ENCODE results near the gene ANGPTL1. TPM values are rescaled to one million over a fixed set of nuclear protein-coding genes. Genes with fewer than 3 reads are reported as not detected.

ANGPTL1 gene
- total and polyA plus RNA-seq, 2 of the 13 experiments (the other 11 are each of a cell fraction or from before 2014, with no cell fraction given) = 2.9 to 9.3 TPM

DNA sequence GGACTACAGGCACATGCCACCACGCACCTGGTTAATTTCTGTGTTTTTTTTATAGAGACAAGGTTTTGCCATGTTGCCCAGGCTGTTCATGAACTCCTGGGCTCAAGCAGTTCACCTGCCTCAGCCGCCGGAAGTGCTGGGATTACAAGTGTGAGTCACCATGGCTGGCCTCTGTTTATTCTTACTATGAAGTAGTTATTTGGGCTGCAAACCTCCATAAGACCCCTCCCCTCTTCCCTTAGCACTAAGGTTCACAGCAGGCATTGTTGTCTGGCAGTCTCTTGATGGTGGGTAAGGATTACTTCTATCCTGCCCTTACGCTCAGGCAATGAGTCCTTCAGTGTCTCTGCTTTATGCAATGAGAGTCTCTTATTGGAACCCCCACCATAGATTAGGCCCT lies 51.8 kb downstream of the ANGPTL1 start:
- Histone ChIP-seq H2AFZ (ENCODE audit: low read length) (no peak overlapping the region), H3K4me2 (ENCODE audit: low read depth, low read length) (no peak overlapping the region), H4K20me1 (ENCODE audit: insufficient read depth, low read length) (no peaks in the 10 kb centered on the region), H3K27me3 (ENCODE audit: control insufficient read depth in 1 of 2, insufficient read depth in 2 of 2, low read length in 2 of 2) (no peaks in the 10 kb centered on the region), H3K79me2 (ENCODE audit: insufficient read depth, low read length) (no peaks in the 10 kb centered on the region), H3K9ac (ENCODE audit: insufficient read depth, low read depth, low read length) (no peak overlapping the region), H3K4me3 (replicated peaks in 1 of 3; ENCODE audit: insufficient read depth in 1 of 3, low read depth in 2 of 3, low read length in 3 of 3) (no peak overlapping the region), H3K4me1 (ENCODE audit: insufficient read depth, low read length) (no peaks in the 10 kb centered on the region), H3K27ac (ENCODE audit: extremely low read length, insufficient read depth, low read length) (no peak overlapping the region), H3K36me3 (replicated peaks in 1 of 2; ENCODE audit: control insufficient read depth in 1 of 2, insufficient read depth in 2 of 2, low read length in 2 of 2) (peaks cover 0 to 10% of the 10 kb centered on the region in 2 experiments; a peak in 3 of 5 replicates), H3K9me3 (ENCODE audit: low read length) (no peaks in the 10 kb centered on the region)
- BruUV-seq (replicated peaks) = no TSS peak
- WGBS (ENCODE audit: low lambda C conversion rate) = 92% methylated on average over 4 of the region's 4 CpGs
- no peak for ATAC-seq
- in situ Hi-C loops (cut with HindIII; ENCODE audit: extremely low pct_ligation_motif_present, low pct_unique_long_range_greater_than_20kb) = no loop called here
- intact Hi-C loops (cut with micrococcal nuclease; ENCODE audit: unreplicated experiment) = no loop called here
- ChIA-PET CTCF (ENCODE audit: low intra/inter-chr PET ratio, low total read pairs) (no interaction called here), POLR2A (no interaction called here)
- TF ChIP-seq GTF3A (CRISPR knock-in tag; conservative IDR thresholded peaks at IDR 0.05) (no peak), ZNF121 (CRISPR knock-in tag; IDR thresholded peaks at IDR 0.05) (peak; percentile 3; the same call in 1 of the 2 replicates)
- no peak for FAIRE-seq
- DNase-seq (ENCODE audit: low spot score) = peak; percentile 3

DNA sequence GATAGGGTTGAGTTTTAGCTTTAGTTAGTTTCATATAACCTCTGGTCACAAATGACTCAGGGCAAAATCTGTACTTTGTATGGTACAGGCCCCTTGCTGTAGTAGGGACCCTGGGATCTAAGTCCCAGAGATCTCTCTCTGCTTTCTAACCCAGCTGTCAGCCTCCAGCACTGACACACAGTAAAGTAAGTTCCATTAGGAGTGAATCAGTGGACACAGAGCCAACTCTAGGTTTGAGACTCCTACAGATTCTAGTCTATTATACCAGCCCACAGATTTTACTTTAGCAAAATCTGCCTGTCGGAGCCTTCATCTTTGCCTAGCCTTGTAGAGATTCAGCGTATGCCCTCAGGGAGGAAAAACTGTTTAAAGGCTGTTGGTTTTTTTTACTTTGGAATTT lies 52.5 kb downstream of the ANGPTL1 start:
- Histone ChIP-seq H2AFZ (ENCODE audit: low read length) (no peak overlapping the region), H3K4me2 (ENCODE audit: low read depth, low read length) (no peak overlapping the region), H4K20me1 (ENCODE audit: insufficient read depth, low read length) (no peaks in the 10 kb centered on the region), H3K27me3 (ENCODE audit: control insufficient read depth in 1 of 2, insufficient read depth in 2 of 2, low read length in 2 of 2) (no peaks in the 10 kb centered on the region), H3K4me3 (replicated peaks in 1 of 3; ENCODE audit: insufficient read depth in 1 of 3, low read depth in 2 of 3, low read length in 3 of 3) (no peak overlapping the region), H3K9ac (ENCODE audit: insufficient read depth, low read depth, low read length) (no peak overlapping the region), H3K4me1 (ENCODE audit: insufficient read depth, low read length) (no peaks in the 10 kb centered on the region), H3K27ac (ENCODE audit: extremely low read length, insufficient read depth, low read length) (no peak overlapping the region), H3K79me2 (ENCODE audit: insufficient read depth, low read length) (no peaks in the 10 kb centered on the region), H3K36me3 (replicated peaks in 1 of 2; ENCODE audit: control insufficient read depth in 1 of 2, insufficient read depth in 2 of 2, low read length in 2 of 2) (peaks cover 0 to 7% of the 10 kb centered on the region in 2 experiments; a peak in 3 of 5 replicates), H3K9me3 (ENCODE audit: low read length) (no peaks in the 10 kb centered on the region)
- DNase-seq (ENCODE audit: low spot score) (no peak), ATAC-seq (no peak), FAIRE-seq (no peak)
- no TSS peak for BruUV-seq (replicated peaks)
- in situ Hi-C loops (cut with HindIII; ENCODE audit: extremely low pct_ligation_motif_present, low pct_unique_long_range_greater_than_20kb) = no loop called here
- CTCF ChIA-PET (ENCODE audit: low intra/inter-chr PET ratio, low total read pairs) = no interaction called here
- 100% methylated on average over 2 of the region's 2 CpGs for WGBS (ENCODE audit: low lambda C conversion rate)
- intact Hi-C loops (cut with micrococcal nuclease; ENCODE audit: unreplicated experiment) = no loop called here
- POLR2A ChIA-PET = no interaction called here
- TF ChIP-seq PAX8 (CRISPR knock-in tag; IDR thresholded peaks at IDR 0.05; ENCODE audit: borderline replicate concordance) (no peak), HMG20A (CRISPR knock-in tag; IDR thresholded peaks at IDR 0.05; ENCODE audit: borderline replicate concordance) (no peak), ZNF318 (CRISPR knock-in tag; IDR thresholded peaks at IDR 0.05) (no peak), ZNF138 (CRISPR knock-in tag; IDR thresholded peaks at IDR 0.05; ENCODE audit: low read depth) (no peak)
- TF ChIP-seq, protein P1, sequence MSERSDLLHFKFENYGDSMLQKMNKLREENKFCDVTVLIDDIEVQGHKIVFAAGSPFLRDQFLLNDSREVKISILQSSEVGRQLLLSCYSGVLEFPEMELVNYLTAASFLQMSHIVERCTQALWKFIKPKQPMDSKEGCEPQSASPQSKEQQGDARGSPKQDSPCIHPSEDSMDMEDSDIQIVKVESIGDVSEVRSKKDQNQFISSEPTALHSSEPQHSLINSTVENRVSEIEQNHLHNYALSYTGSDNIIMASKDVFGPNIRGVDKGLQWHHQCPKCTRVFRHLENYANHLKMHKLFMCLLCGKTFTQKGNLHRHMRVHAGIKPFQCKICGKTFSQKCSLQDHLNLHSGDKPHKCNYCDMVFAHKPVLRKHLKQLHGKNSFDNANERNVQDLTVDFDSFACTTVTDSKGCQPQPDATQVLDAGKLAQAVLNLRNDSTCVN (CRISPR knock-in tag; IDR thresholded peaks at IDR 0.05; ENCODE audit: borderline replicate concordance) = no peak
- TF ChIP-seq, protein P2, sequence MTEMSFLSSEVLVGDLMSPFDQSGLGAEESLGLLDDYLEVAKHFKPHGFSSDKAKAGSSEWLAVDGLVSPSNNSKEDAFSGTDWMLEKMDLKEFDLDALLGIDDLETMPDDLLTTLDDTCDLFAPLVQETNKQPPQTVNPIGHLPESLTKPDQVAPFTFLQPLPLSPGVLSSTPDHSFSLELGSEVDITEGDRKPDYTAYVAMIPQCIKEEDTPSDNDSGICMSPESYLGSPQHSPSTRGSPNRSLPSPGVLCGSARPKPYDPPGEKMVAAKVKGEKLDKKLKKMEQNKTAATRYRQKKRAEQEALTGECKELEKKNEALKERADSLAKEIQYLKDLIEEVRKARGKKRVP (CRISPR knock-in tag; IDR thresholded peaks at IDR 0.05) = no peak
